HEK293T (cell line): ENCODE data around the gene NSDHL.

Experiments used
- ARNT ChIP-seq: fragments of 450-650 bp; IDR thresholded peaks from 2 replicates; pipeline ENCODE4 v1.6.1; 2017; ENCODE audit warnings: mild to moderate bottlenecking
- CTBP1 ChIP-seq: fragments of 450-650 bp; IDR thresholded peaks from 2 replicates; pipeline ENCODE4 v1.6.1; 2016; ENCODE audit warnings: borderline replicate concordance
- FOXA1 ChIP-seq: fragments of 450-650 bp; IDR thresholded peaks from 2 replicates; pipeline ENCODE4 v1.6.1; 2016; ENCODE audit warnings: mild to moderate bottlenecking
- FOXK2 ChIP-seq: fragments of 450-650 bp; IDR thresholded peaks from 2 replicates; pipeline ENCODE4 v1.6.1; 2016; ENCODE audit warnings: mild to moderate bottlenecking
- HDGF ChIP-seq: fragments of 450-650 bp; IDR thresholded peaks from 2 replicates; pipeline ENCODE4 v1.6.1; 2017; ENCODE audit warnings: antibody characterized with exemption, borderline replicate concordance
- L3MBTL2 ChIP-seq: fragments of 450-650 bp; conservative IDR thresholded peaks from 2 replicates; pipeline ENCODE4 v1.6.1; 2016; ENCODE audit warnings: mild to moderate bottlenecking
- LEF1 ChIP-seq: fragments of 450-650 bp; IDR thresholded peaks from 2 replicates; pipeline ENCODE4 v1.6.1; 2017; ENCODE audit warnings: mild to moderate bottlenecking, borderline replicate concordance
- NFRKB ChIP-seq: fragments of 450-650 bp; IDR thresholded peaks from 2 replicates; pipeline ENCODE4 v1.6.1; 2016; ENCODE audit warnings: mild to moderate bottlenecking, moderate library complexity
- SP1 ChIP-seq: fragments of 450-650 bp; IDR thresholded peaks from 2 replicates; pipeline ENCODE4 v1.6.1; 2017
- SUZ12 ChIP-seq: fragments of 450-650 bp; IDR thresholded peaks from 2 replicates; pipeline ENCODE4 v1.6.1; 2016; ENCODE audit warnings: mild to moderate bottlenecking
- TF ChIP-seq, protein P1 (sequence below): fragments of 450-650 bp; IDR thresholded peaks from 2 replicates; pipeline ENCODE4 v1.6.1; 2016

DNA sequence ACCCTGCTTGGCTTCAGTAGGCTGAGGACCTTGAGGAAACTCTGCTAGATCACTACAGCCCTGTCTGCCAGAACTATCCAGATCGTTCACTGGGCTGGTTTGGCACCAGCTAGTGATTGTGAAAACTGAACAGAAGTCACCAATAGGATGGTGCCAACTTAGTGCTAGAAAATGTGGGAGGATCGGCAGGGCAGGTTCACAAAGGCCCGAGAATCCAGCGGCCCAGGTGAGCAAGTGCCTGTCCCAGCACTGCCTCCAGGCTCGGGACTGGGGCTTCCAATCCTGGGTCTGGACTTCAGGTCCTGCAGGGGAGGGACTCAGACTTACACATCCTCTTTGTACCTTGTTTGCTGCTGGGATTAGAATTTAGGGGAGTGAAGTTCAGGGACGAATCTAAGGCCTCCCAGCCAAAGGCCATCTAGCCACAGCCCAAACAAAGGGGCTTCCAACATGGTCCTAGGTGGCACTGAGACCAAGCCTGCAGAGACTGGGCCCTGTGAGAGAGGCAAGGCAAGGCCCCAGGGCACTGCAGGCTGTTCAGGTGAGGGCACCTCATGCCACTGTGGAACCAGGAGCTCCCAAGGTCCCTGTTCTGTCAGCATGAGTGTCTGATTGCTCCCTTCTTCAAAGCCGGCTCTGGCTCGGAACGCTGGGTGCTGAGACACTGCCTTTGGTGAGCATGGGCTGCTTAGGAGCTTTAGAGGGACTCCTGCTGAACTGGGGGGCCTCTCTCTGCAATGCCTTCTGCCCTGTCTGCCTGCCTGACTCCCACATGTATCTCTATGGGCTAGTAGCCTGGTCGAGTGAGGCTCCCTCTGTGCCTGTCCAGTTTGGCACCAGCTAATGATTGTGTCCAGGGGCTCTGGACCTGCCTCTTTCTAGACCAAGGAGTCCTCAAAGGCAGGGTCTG is 46.3 kb downstream of the NSDHL start:
- no peak for TF ChIP-seq ARNT
- no peak for TF ChIP-seq SUZ12
- no peak for TF ChIP-seq LEF1
- TF ChIP-seq FOXA1 = no peak
- no peak for TF ChIP-seq CTBP1
- TF ChIP-seq SP1 = no peak
- no peak for TF ChIP-seq HDGF
- TF ChIP-seq, protein P1, sequence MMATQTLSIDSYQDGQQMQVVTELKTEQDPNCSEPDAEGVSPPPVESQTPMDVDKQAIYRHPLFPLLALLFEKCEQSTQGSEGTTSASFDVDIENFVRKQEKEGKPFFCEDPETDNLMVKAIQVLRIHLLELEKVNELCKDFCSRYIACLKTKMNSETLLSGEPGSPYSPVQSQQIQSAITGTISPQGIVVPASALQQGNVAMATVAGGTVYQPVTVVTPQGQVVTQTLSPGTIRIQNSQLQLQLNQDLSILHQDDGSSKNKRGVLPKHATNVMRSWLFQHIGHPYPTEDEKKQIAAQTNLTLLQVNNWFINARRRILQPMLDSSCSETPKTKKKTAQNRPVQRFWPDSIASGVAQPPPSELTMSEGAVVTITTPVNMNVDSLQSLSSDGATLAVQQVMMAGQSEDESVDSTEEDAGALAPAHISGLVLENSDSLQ = no peak
- no peak for TF ChIP-seq FOXK2
- no peak for TF ChIP-seq NFRKB
- TF ChIP-seq L3MBTL2 = no peak
